HG02678 (cell line): ENCODE data around the gene CARD10.

Source experiments
- ATAC-seq: cut with Tn5 transposase; IDR thresholded peaks from one replicate; pipeline ENCODE4 v1.9.1; 2021; ENCODE audit warnings: mild to moderate bottlenecking, moderate library complexity; ENCODE audit not compliant: unreplicated experiment

CARD10 gene

DNA sequence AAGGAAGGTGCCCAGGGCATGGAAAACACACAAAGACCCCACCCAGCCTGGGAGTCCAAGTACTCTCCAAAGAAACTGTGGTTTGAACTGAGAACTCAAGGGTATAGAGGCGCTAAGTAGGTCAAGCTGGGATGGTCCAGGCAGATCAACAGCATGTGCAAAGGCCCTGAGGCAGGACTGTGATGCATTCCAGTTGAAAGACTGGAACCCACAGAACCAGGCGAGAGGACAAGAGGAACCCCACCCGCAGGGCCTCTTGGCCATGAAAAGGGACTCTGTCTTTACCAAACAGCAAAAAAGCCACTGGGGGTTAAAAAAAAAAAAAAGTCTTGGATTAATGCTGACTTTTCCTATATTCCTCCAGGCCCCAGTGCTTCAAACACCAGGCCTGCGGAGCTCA, 14.3 kb downstream of the CARD10 start:
- ATAC-seq = no peak

DNA sequence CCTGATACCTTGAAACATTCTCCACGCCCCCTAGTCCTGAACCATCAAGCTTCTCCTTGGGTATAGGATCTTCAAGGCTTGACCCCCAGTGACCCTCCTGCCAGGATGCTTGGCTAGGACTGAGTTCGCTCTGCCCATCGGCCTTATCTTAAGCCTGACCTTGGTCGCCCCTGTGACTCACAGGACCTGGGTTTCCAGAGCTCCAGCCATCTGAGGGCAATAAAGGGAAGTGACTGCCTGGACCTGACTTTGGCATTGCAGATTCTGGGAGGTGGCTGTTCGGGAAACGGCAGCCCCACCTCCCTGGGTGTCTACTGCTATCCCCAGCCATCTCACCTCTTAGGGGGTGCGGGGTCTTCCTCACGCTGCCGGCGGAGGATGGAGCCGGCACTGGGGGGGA, 15.4 kb downstream of the CARD10 start:
- ATAC-seq = no peak

DNA sequence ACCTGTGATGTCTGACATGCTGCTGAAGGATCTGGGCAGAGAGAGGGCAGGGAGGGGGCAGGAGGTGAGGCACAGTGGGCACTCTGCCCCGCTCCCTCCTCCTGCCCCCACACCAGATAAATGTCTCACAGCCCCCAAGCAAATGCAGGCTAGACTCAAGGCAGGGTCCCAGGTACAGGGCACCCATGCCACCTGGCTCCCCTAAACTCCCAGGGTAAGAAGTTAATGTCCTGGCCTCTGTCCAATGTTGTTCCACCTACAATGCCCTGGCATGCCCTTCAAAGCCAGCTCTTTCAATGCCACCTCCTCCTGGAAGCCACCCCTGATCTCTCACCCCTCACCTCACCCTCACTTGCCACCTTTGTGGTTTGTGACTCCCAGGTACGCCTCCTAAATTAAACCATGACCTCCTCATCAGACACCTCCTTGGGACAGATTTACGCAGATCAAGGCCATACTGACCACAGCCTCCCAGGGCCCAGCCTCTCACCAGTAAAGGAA, 16.0 kb downstream of the CARD10 start:
- no peak for ATAC-seq

DNA sequence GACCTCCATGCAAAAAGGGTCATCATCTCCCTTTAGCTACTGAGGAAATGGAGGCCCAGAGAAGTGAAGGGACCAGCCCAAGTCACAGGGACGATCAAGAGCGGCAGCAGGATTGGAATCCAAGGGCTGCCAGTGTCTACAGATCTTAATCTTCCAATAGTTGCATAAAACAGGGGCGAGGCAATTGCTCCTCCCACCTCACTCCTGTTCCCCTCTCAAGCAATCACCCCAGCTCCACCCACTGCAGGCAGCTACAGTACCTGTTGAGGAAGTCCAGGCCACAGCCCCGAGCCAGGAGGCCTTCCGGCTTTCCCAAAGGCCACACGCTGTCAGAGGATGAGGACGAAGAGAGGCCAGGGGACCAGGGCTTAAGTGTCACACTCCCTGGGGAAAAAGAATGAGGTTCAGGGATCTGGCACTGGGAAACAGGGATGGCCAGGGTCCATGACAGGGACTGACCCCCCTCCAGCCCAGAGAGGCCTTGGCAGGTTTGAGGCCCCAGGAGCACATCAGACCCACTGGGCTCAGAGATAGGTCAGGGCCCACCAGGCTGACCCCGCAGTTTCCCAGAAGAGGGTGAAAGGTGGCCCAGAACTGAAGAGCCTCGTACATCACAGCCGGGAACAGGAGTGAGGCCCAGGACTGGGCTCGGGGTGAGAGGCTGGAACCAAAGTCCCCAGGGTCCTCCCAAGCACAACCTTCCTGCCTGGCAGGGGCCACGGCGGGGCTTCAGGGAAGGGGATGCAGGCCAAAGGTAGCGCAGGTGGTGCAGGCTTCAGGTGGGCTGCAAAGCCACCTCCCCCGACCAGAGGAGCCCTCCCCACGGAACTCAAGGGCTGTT, 16.7 kb downstream of the CARD10 start:
- no peak for ATAC-seq

DNA sequence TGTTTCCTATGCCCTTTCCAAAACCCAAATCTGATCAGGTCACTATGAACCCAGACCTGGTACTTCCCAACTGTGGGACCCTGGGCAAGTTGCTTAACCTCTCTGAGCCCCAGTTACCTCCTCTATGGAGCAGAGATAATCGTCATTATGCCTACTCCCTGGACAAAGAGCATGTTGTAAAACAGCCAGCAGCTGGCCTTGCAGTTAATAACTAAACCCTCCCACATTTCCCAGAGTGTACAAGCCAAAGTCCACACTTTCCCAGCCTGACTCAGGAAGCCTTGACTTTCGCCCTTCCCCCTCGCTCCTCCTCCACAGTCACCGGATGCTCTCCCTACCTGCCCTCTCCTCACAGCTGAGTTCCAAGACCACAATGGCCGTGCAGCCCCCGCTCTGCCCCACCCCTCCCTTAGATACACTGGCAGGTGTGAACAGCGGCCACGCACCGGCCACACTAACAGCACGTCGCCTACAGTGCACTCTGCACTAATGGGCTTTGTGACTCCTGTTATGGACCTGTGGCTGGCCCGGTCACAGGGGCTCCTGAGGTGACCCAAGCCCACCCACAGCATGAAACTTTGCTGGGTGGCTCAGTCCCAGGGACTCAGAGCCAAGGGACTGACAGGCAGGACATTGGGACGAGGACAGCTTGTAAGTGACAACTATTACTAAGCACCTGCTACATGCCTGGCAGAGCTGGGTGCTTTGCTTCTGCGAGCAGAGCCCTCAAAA, 17.4 kb downstream of the CARD10 start:
- ATAC-seq = no peak

DNA sequence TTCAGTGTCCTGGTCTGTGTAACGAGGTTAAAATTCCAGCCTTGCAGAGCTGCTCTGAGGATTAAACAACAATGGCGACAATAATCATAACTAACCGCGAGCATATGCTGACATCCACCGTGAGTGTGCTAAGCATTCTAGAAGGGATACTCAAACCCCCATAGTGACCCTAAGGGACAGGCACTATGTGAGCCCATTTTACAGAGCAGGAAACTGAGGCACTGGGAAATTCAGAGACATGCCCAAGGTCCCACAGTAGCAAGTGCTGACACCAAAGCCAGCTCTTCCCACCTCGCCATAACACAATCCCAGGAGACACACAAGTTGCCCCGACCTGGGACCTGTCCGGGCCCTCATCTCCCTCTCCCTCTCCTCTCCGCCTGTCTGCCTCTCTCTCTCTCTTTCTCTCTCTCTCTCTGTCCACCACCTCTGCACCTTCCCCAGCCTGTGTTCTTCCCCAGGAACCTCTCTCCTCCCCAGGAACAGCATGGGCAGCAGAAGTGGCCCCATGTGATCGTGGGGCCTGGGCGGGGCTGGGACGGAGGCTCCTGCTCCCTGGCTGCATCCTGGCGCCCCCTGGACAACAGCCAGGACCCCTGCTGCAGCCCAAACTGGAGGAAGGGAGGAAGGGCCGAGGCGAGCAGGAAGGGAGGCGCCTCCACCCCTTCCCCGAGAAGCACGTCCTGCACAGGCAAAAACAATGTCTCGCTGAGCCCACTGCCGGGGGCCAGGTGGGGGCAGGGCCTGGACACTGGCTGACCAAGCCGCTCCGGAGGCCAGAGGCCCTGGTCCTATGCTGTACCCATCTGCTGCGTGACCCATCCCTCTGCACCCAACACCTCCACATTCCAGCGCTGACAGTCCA, 18.2 kb downstream of the CARD10 start:
- no peak for ATAC-seq

DNA sequence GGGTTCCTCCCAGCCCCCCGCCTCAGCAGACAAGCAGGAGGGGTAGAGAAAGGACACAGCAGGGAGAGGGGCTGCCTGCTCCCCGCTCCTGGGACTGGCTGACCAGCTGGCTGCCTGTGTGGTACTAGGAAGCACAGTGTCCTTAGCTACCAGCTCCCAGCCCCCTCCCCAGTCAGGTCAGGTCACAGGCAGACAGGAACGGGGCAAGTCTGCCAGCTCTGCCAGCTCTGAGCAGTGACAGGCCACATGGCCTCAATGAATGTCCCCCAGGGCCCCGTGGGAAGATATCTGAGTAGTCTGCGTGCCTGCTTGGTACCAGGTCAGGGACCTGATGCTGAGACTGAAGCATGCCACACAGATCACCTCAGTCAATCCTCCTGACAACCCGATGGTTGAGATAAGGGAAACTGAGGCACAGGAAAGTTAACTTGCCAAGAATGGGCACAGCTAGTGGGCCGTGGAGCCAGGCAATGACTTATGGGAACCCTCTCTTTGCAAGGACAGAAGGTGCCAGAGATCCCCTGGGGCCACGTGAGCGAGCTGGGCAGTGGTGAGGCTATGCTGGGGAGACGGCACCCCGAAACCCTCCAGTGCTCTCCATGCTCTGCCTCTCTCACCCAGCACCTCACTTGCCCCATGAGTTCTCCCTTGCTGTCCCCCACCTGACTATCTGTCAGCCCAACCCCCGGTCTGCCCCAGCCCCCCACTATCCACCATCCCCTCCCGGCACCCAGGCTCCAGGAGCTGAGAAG, 19.2 kb downstream of the CARD10 start:
- no peak for ATAC-seq

DNA sequence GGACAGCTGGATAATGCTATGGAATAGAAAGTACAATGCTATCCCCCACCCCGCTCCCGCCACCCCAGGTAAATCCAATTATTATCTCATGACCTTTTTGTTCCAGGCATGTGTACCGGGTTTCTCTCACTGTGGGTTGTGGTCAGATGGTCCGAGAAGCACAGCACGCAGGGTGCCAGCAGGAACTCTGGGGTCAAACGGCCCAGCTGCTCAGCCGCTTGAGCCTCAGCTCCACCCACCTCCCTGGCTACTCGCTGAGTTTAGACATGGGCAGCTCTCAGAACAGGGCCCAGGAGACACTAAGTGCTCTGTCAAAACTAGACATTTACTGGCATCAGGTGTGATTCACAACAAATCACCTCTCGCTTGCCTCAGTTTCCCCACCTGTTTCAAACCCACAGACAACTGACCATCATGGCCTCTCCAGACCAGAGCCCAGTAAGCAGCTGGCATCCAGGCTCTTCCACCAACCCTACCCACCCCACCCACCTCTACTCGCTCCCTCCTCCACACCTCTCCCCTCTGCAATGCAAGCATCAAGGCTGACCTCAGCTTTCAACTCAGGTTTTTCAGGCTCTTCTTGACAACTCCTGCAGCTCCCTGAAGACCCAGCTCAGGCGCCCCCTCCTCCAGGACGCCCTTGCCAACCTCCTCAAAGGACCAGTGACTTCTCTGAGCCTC, 20.0 kb downstream of the CARD10 start:
- no peak for ATAC-seq

DNA sequence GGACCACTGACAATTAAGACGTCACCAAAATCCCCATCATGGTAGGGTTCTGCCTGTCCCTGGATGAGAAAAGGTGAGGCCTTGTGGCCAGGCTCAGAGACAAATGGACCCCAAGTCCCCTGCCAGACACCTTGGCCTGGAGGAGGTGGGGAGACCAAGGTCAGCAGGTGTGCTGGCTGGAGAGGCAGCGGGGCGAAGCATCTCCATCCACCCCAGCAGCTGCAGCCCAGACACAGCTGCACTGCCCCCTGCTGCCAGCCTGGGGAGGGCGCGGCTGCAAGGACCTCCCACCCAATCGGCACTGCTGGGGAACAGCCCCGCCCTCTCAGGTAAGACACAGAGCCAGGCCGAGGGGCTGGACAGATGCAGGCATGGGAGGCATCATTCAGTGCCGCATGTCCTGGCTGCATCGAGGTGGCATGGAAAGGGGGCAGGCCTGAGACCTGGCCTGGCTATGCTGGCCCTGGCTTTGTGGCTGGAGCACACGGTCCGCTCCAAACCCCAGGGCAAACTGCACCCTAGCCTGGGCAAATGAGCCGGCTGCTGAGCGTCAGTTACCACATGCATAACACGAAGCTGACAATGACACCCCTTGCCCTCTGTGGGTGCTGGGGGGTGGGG, 20.8 kb downstream of the CARD10 start:
- no peak for ATAC-seq

DNA sequence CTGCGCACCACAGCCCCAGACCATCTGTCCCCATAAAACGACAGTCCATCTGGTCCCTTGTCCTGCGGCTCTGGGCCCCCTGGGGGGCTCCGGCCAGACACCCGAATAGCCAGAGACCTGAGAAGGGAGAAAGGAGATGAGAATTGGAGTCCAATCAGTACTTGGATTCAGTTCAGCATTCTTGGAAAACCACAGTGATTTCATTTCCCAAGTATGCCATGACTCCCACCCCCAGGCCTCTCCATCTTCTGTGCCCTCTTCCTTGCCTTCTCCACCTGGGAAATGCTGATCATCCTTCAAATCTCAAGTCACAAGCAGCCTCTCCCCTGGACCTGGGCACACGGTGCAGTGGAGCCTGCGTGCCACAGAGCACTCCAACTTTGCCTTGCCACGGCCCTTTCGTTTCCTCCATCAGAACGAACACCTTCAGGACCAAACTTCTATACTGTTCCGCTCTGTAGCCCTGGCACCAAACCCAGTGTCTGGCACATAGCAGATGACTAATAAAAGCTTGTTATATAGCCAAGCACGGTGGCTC, 22.1 kb downstream of the CARD10 start:
- ATAC-seq = no peak

DNA sequence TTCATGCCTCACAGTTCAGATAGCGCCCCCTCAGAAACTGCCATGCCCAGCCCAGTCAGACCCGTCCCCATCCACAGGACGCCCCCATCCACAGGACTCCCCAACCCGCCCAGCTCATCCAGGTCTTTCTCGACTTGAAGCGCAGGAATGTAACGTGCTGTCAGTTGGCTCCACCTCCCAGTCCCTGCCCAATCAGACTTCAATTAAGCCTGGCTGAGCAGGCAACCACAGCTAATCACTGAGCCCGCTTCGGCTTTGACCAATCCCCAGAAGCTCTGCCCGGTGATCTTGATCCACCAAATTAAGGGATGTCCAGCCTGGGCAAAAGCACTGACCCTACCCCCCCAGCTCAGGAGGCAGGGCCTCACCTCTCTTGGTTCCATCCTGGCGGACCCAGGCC, 22.6 kb downstream of the CARD10 start:
- no peak for ATAC-seq

DNA sequence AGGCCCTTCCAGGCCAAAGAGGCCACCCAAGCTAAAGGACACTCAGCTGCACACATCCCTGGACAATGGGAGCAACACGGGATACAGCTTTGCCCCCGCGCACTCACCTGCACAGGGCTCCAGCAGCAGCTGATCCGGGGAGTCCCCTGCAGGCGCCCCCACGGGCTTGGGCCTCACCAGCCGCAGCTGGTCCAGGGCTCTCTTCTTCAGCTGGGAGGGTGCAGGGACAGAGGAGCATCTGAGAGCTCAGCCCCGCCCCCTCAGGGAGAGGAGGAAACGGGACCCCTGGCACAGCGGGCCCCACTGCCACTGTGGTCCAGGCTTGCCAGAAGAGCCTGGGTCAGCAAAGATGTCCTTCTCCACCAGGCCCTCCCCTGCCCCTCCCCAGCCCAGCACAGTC, 25.2 kb downstream of the CARD10 start:
- ATAC-seq = no peak

DNA sequence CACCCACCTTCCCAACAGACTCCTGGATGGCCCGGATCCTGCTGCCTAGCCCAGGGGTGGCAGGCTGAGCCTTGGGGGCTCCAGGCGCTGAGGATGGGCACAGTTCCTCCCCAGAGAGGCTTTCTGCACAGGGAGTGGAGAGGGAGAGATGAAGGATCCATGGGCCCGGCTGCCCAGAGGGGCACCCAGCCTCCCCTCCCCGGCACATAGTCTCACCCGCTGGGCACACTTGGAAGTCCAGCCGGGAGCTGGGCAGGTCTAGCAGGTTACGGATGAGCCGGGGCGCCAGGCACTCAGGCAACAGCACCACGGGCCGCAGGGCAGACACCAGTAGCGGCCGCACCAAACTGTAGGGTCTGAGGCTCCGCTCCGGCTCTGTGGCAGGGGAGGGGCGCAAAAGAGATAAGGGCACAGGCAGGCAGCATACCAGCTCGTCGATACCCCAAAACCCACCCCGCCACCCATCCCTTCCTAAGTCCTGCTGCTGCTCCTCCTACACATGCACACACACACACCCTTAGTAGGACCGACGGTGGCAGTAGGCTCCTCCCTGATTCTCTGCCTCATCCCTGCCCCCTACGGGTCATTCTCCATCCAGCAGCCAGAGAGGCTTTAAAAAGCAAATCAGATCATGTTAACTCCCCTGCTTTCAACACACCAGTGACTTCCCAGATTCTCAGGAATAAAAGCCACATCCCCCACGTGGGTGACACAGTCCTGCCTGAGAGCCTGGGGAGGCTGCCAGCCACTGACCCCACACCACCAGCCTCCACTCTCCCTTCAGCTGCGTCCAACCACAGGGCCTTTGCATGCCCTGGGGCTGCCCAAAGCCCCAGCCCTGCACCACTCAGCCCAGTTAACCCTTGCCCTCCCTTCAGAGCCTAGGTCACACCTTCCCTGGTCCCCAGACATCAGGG, 26.5 kb downstream of the CARD10 start:
- no peak for ATAC-seq

DNA sequence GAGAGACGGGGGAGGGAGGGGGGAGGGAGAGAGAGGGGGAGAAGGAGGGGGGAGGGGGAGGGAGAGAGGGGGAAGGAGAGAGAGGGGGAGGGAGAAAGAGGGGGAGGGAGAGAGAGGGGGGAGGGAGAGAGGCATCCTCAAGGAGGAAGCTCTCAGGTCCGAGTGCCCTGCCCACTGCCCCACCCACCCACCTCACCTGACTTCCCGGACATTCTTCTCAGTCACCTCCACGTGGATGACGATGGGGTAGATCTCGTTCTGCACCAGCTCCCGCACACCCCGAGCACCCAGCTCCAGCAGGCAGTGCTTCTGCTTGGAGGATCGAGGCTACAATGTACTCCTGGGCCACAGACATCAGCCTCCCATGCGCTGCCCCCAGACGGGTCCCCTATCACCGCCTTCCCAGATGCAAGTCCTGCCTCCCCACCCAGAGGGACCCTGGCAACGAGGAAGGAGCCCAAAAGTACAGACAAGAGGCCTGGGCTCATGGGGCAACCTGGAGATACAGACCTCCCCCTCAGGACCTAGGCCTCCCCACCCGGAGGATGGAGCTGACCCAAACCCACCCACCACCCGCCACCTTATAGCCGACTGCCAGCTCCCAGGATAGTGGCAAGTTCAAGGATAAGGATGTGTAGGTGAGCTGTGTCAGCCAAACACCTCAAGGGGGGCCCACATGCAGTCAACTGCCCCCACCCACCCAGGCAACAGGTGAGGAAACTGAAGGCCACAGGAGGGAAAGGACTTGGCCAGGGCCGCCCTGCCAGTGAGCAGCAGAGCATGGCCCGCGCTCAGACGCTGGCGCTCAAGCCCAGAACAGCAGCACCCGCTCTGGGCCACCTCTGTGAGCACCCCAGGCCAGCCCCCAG, 27.4 kb downstream of the CARD10 start:
- no peak for ATAC-seq

DNA sequence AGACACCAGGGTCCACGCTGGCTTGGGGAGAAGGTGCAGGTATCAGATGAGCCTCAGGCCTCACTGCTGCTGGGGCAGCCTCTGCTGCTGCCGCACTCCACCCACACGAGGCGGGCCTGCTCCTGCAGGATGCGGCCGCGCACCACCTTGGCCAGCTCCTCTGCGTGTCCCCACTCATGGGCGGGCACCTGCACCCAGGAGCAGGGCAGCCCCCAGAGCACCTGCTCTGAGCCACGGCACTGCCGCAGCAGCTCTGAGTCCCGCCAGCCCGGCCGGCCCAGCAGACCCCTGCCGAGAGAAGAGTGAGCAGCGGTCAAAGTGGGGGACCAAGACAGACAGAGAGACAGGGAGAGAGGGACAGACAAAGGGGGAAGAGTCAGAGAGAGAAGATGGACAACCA, 28.1 kb downstream of the CARD10 start:
- no peak for ATAC-seq

DNA sequence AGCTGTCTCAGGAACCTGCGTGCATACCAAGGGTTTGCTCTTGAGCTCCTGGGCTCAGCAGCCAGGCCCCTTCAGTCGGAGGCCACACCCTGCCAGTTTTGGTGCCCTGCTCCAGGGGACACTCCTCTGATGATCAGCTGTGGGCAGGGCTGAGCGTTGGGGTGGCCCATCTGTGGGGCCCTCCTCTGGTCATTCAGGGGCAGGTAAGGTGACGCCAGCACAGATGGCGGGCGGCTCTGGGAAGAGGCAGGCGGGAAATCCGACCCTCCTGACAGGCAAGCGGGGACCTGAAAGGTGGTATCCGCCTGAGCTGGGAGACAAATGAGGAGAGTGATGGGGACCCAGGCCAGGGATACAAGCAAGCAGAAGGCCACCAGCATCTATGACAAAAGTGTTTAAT, 29.2 kb downstream of the CARD10 start:
- ATAC-seq = no peak
